ENCODE measurements around the gene NOS2. TPM values are rescaled to one million over a fixed set of nuclear protein-coding genes. Genes with fewer than 3 reads are reported as not detected.
"Not testable (repeated sequence)": the region's sequence is repeated elsewhere in the genome, so short reads cannot be mapped to it uniquely, and the experiment has no call there.

Gene NOS2
- total RNA-seq, 6 donors from 2014 or later, result 0.29 to 1.7 (median 0.78) TPM; not detected in 1

DNA sequence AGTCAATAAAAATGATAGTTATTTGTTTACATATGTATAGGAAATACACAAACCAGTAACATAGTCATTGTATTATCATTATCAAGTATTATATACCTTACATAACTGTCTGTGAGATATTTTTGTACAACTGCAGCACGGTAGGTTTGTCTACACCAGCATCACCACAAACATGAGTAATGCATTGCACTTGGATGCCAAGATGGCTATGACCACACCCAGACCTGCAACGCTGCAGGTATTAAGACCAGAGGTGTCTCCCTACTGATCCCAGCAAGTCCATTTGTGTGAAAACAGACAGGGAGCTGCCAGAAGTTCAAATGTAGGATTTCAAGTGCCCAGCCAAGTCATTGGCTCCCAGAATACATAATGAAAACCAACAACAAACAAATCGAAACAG lies 34.2 kb upstream of the NOS2 start:
- Histone ChIP-seq H3K27ac (no peak overlapping the region), H3K9me3 (no peaks in the 10 kb centered on the region), H3K27me3 (no peaks in the 10 kb centered on the region), H3K4me3 (no peak overlapping the region), H3K36me3 (no peaks in the 10 kb centered on the region), H3K4me1 (no peaks in the 10 kb centered on the region)
- 79 to 90% methylated on average over 3 of the region's 3 CpGs for WGBS, 2 donors
- TF ChIP-seq, protein P1, sequence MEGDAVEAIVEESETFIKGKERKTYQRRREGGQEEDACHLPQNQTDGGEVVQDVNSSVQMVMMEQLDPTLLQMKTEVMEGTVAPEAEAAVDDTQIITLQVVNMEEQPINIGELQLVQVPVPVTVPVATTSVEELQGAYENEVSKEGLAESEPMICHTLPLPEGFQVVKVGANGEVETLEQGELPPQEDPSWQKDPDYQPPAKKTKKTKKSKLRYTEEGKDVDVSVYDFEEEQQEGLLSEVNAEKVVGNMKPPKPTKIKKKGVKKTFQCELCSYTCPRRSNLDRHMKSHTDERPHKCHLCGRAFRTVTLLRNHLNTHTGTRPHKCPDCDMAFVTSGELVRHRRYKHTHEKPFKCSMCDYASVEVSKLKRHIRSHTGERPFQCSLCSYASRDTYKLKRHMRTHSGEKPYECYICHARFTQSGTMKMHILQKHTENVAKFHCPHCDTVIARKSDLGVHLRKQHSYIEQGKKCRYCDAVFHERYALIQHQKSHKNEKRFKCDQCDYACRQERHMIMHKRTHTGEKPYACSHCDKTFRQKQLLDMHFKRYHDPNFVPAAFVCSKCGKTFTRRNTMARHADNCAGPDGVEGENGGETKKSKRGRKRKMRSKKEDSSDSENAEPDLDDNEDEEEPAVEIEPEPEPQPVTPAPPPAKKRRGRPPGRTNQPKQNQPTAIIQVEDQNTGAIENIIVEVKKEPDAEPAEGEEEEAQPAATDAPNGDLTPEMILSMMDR (IDR thresholded peaks at IDR 0.05), result no peak
- TF ChIP-seq POLR2AphosphoS5 (IDR thresholded peaks at IDR 0.05) (no peak), EP300 (IDR thresholded peaks at IDR 0.05) (no peak), POLR2A (IDR thresholded peaks at IDR 0.05) (no peak)
- no peak for ATAC-seq (ENCODE audit: low FRiP score in 2 of 2)
- no peak for DNase-seq

DNA sequence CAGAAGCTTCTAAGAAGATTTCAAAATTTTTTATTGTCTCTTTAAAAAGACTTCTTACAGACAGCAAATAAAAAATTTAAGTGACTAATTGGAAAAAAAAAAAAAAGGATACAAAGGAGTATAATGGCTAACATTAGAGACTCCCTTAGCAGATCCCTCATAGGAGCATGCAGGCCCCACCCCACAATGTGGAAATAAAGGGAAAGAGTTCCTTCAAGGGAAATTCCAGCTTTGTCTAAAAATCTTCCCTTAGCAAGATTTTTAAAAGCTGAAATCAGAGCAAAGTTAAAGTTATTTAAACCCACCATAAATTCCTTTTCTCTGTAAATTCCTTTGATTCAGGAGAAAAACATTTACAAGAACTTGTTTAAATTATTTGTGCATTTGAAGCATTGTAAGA lies 32.5 kb upstream of the NOS2 start:
- no peak for TF ChIP-seq EP300 (IDR thresholded peaks at IDR 0.05)
- TF ChIP-seq, protein P1 (IDR thresholded peaks at IDR 0.05), result no peak
- TF ChIP-seq POLR2AphosphoS5 (IDR thresholded peaks at IDR 0.05), result no peak
- TF ChIP-seq POLR2A (IDR thresholded peaks at IDR 0.05), result no peak
- DNase-seq, result no peak
- no peaks in the 10 kb centered on the region for H3K9me3 ChIP-seq
- H3K27ac ChIP-seq, result no peak overlapping the region
- no peaks in the 10 kb centered on the region for H3K36me3 ChIP-seq
- no peak overlapping the region for H3K4me3 ChIP-seq
- H3K27me3 ChIP-seq, result no peaks in the 10 kb centered on the region
- no peak for ATAC-seq (ENCODE audit: low FRiP score in 2 of 2)
- no peaks in the 10 kb centered on the region for H3K4me1 ChIP-seq

DNA sequence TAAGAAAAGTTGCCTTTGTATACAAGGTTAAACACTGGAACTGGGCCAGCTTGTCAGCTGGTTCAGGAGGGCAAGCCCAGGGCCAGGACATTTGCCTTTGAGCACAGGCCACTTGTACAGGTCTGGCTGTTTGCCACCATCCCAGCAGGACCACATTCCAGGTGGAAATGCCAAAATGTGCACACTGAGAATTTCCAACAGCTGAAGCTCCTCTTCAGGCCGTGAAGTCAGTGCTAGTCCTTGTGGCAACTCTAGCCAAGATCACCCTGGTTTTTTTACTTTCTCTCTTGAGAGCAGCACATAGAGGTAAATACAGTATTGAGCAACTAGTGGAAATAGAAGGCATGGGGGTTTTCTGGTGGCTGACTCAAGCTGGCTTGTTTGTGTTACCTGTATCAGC lies 29.6 kb upstream of the NOS2 start:
- not testable (repeated sequence) for H3K9me3 ChIP-seq, H3K27me3 ChIP-seq, H3K4me3 ChIP-seq, H3K36me3 ChIP-seq, H3K4me1 ChIP-seq, H3K27ac ChIP-seq
- TF ChIP-seq POLR2AphosphoS5 (IDR thresholded peaks at IDR 0.05) (peak in 1 of 2 donors; percentile 13), EP300 (IDR thresholded peaks at IDR 0.05) (peak in 1 of 4 donors; percentile 34)
- 57% methylated on average over 1 of the region's 1 CpG; no CpG with 5 or more reads in 1 of the 2 donors for WGBS, 2 donors
- peak in 1 of 2 donors; percentile 63 for DNase-seq
- ATAC-seq (ENCODE audit: low FRiP score in 2 of 2), result peak; percentile 43 to 85

DNA sequence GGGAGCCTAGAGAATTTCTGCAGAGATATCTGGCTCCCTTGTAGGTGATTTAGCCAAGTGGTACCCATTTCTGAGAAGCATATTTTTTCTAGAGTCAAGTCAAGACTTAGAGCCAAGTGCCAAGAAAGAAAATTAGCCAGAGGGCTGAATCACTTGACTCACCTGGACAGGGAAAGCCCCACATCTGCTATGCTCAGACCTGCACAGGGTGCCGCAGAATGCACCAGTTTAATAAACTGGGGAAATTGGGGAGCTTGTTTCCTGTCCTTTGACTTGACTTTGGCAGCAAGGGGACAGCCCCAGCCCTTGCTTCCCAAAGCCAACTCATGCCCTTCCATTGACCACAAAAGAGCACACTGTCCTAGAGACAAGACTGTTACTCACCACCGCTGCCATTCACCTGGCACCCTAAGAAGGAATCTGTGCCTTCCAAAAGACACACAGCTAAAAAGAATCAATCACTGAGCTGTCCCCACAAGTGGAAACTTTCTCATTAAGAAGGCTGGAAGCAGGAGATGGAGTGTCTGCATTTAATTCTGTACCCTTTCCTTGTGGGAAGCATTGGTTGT lies 28.9 kb upstream of the NOS2 start:
- not testable (repeated sequence) for H3K27ac ChIP-seq; H3K36me3 ChIP-seq; H3K4me3 ChIP-seq; H3K4me1 ChIP-seq; ATAC-seq (ENCODE audit: low FRiP score in 2 of 2); DNase-seq; H3K9me3 ChIP-seq; H3K27me3 ChIP-seq
- WGBS, 2 donors, result no CpG with 5 or more reads among the region's 2 CpGs

DNA sequence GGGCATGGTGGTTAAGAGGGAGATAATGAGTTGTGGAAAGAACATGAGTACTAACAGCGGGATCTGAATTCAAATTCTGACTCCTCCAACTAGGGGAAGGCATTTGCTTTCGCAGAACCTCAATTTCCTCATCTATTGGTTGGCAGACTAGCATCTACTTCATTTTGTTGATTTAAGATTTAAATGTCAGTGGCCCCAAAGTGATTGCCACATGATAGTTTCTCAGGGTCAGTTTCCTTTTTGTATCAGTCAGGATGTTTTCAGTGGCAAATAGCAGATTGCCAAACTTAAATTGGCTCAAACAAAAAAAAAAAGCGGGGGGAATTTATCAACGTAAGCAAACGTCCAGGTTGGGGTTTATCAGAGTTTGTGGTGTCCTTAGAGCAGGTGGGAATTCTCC lies 25.1 kb upstream of the NOS2 start:
- Histone ChIP-seq H3K9me3 (peaks cover 0 to 8% (median 0%) of the 10 kb centered on the region in 4 donors), H3K4me3 (no peak overlapping the region), H3K36me3 (no peaks in the 10 kb centered on the region), H3K27me3 (no peaks in the 10 kb centered on the region), H3K4me1 (no peaks in the 10 kb centered on the region), H3K27ac (no peak overlapping the region)
- 66 to 76% methylated on average over 5 of the region's 5 CpGs for WGBS, 2 donors
- TF ChIP-seq POLR2AphosphoS5 (IDR thresholded peaks at IDR 0.05), result no peak
- ATAC-seq (ENCODE audit: low FRiP score in 2 of 2), result no peak
- no peak for DNase-seq

DNA sequence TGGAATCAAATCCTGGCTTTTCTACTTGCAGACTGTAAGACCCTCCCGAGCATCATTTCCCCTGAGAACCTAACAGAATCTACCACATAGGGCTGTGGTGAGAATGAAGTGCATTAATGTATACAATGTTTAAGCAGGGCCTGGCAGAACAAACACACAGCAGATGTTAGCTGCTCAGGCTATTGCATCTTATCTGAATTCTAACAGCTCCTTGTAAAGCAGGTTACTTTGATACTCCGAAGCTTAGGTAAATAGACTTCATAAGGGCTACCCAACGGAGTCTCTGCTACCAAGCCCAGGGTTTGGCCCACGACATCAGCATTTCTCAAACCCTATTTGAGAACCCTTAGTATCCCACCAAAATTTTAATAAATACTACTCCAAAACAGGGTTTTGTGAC lies 24.4 kb upstream of the NOS2 start:
- no peaks in the 10 kb centered on the region for H3K4me1 ChIP-seq
- no peaks in the 10 kb centered on the region for H3K36me3 ChIP-seq
- WGBS, 2 donors, result 76 to 79% methylated on average over 4 of the region's 4 CpGs
- DNase-seq (no peak), ATAC-seq (ENCODE audit: low FRiP score in 2 of 2) (no peak)
- no peak overlapping the region for H3K27ac ChIP-seq
- no peaks in the 10 kb centered on the region for H3K27me3 ChIP-seq
- TF ChIP-seq POLR2AphosphoS5 (IDR thresholded peaks at IDR 0.05) (no peak), POLR2A (IDR thresholded peaks at IDR 0.05) (no peak), EP300 (IDR thresholded peaks at IDR 0.05) (no peak)
- TF ChIP-seq, protein P1 (IDR thresholded peaks at IDR 0.05), result no peak
- H3K9me3 ChIP-seq, result peaks cover 0 to 8% (median 0%) of the 10 kb centered on the region in 4 donors
- no peak overlapping the region for H3K4me3 ChIP-seq

Data from upper lobe of left lung (tissue), 6 donors.